ENCODE measurements around the gene GGTLC2. TPM values are rescaled to one million over a fixed set of nuclear protein-coding genes. Genes with fewer than 3 reads are reported as not detected.
"Not testable (repeated sequence)": the region's sequence is repeated elsewhere in the genome, so short reads cannot be mapped to it uniquely, and the experiment has no call there.

GGTLC2 gene
- total and polyA plus RNA-seq, 9 donors = not detected

DNA sequence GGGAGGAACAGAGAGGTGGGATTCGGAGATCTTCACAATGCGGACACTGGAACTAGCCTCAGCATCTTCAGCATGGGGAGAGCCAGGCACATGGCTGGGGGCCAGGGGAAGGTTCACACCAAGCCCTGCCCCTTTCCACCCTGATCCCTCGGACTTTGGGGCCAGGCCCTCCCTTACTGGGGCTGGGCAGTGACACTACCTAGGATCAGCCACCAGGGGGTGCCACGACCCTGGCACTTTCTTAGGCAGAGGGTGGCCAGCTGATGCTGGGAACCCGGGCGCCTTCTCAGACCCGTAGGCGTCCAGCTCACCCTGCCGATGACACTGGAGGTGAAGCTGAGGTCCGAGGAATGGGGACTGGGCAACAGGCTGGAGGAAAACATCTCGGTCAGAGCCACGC is 3.5 kb downstream of the GGTLC2 start:
- WGBS, 3 donors = 17 to 23% (median 22%) methylated on average over 6 to 12 of the region's 12 CpGs
- H3K36me3 ChIP-seq; H3K27me3 ChIP-seq; H3K4me1 ChIP-seq (ENCODE audit: insufficient read depth); H3K9me3 ChIP-seq; H3K27ac ChIP-seq; intact Hi-C loops (cut with DNase I); H3K4me3 ChIP-seq: not testable (repeated sequence)
- peak in 2 of 3 donors; percentile 31 to 62 for TF ChIP-seq CTCF (IDR thresholded peaks at IDR 0.05)
- peak in 2 of 5 donors; percentile 30 to 45 for DNase-seq

GRCh38 chr22:22648863-22649536 is 4.6 kb downstream of the GGTLC2 start:
- H3K27me3 ChIP-seq; H3K4me3 ChIP-seq; intact Hi-C loops (cut with DNase I); H3K36me3 ChIP-seq; DNase-seq; H3K9me3 ChIP-seq; H3K27ac ChIP-seq; H3K4me1 ChIP-seq (ENCODE audit: insufficient read depth): not testable (repeated sequence)
- WGBS, 3 donors = 88 to 94% (median 91%) methylated on average over 7 to 9 of the region's 9 CpGs

- intact Hi-C loops (cut with DNase I); H3K9me3 ChIP-seq; H3K27ac ChIP-seq; DNase-seq; H3K36me3 ChIP-seq; H3K27me3 ChIP-seq; H3K4me3 ChIP-seq; H3K4me1 ChIP-seq (ENCODE audit: insufficient read depth): not testable (repeated sequence)
- WGBS, 3 donors = 55 to 70% (median 56%) methylated on average over 2 to 7 of the region's 8 CpGs
These were observed 5.3 kb downstream of the GGTLC2 start for GRCh38 chr22:22649761-22650160.

GRCh38 chr22:22650398-22650797 is 6.0 kb downstream of the GGTLC2 start:
- H3K9me3 ChIP-seq; intact Hi-C loops (cut with DNase I); H3K36me3 ChIP-seq; H3K27me3 ChIP-seq; DNase-seq; H3K4me1 ChIP-seq (ENCODE audit: insufficient read depth); H3K27ac ChIP-seq; H3K4me3 ChIP-seq: not testable (repeated sequence)
- 6% methylated on average over 6 of the region's 9 CpGs; no CpG with 5 or more reads in 2 of the 3 donors for WGBS, 3 donors

DNA sequence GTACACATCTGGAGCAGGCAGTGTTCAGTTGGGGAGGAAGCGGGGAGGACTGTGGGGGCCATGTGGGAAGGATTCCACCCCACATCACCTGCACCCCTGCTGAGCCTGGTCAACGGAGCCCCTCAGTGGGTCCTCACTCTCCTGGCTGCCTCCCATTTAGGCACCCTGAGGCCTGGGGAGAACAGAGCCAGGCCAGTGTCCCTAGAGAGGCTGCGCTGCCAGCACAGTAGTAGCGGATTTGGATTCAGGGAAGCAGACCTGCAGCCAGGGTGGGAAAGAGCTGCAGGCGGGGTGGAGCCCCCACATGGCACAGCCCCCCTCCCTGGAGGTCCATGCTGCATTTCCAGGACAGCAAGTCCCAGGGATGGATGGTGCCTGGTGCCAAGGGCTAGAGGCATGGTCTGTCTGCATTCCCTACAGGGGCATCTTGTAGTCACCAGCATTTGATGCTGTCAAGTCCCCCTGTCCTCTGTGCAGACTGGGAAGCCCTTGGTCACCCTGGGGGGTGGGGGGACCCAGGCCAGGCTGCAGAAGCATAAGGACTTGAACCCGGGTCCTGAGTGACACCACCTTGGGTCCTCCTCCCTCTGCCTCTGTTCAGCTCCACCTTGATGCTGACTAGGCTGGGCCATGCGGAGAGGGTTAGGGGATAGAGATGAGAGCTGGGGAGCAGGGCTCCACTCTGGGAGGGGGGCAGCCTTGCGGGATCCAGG is 6.5 kb downstream of the GGTLC2 start:
- H3K36me3 ChIP-seq; H3K9me3 ChIP-seq; DNase-seq; H3K27me3 ChIP-seq; H3K27ac ChIP-seq; H3K4me1 ChIP-seq (ENCODE audit: insufficient read depth); H3K4me3 ChIP-seq; intact Hi-C loops (cut with DNase I): not testable (repeated sequence)
- 29 to 40% (median 29%) methylated on average over 3 to 7 of the region's 8 CpGs for WGBS, 3 donors

DNA sequence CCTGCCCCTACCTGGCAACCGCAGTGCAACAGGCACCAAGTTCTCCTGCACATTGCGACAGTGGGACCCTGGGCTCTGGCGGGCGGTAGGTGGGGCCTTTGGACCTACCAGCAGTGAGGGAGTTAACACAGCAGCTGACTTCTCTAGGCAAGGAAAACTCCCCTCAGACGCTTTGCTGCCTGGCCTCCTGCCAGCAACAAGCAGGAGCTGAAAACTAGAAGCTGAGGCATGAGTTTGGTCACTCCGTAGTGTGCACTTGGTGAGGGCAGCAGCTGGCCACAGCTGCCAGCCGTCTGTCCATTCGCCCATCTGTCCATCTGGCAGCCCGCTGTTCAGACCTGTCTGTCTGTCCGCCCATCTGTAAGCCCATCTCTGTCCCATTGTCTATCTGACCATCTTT is 7.2 kb downstream of the GGTLC2 start:
- H3K4me1 ChIP-seq (ENCODE audit: insufficient read depth) = not testable (repeated sequence)

DNA sequence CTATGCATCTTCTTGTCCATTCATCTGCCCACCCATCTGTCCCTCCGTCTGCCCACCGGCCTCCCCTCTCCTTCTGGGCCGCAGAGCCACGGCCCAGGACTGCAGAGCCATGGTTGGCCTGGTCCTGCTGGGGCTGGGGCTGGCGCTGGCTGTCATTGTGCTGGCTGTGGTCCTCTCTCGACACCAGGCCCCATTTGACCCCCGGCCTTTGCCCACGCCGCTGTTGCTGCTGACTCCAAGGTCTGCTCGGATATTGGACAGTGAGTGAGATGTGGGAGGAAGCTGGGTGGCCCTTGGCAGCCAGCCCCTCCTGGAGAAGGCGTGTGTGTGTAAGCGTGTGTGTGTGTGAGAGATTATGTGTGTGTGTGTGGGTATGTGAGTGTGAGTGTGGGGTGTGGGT is 7.7 kb downstream of the GGTLC2 start:
- WGBS, 3 donors = 2 to 15% (median 10%) methylated on average over 7 to 12 of the region's 12 CpGs
- H3K9me3 ChIP-seq; H3K36me3 ChIP-seq; H3K27ac ChIP-seq; H3K4me3 ChIP-seq; H3K27me3 ChIP-seq; H3K4me1 ChIP-seq (ENCODE audit: insufficient read depth); intact Hi-C loops (cut with DNase I): not testable (repeated sequence)
- DNase-seq = peak in 2 of 5 donors; percentile 47 to 56

More for the DNA sequence above, 7.2 kb downstream of the GGTLC2 start:
- 2 to 7% methylated on average over 3 to 9 of the region's 10 CpGs; no CpG with 5 or more reads in 1 of the 3 donors for WGBS, 3 donors
- intact Hi-C loops (cut with DNase I); H3K27ac ChIP-seq; H3K27me3 ChIP-seq; H3K36me3 ChIP-seq; H3K4me3 ChIP-seq; H3K9me3 ChIP-seq: not testable (repeated sequence)
- peak; percentile 47 to 85 (median 73) for DNase-seq

GRCh38 chr22:22652573-22652972 is 8.2 kb downstream of the GGTLC2 start:
- H3K27ac ChIP-seq; H3K36me3 ChIP-seq; intact Hi-C loops (cut with DNase I); H3K27me3 ChIP-seq; H3K4me1 ChIP-seq (ENCODE audit: insufficient read depth); H3K4me3 ChIP-seq; DNase-seq; H3K9me3 ChIP-seq: not testable (repeated sequence)
- 72 to 83% (median 78%) methylated on average over 5 to 6 of the region's 6 CpGs for WGBS, 3 donors

DNA sequence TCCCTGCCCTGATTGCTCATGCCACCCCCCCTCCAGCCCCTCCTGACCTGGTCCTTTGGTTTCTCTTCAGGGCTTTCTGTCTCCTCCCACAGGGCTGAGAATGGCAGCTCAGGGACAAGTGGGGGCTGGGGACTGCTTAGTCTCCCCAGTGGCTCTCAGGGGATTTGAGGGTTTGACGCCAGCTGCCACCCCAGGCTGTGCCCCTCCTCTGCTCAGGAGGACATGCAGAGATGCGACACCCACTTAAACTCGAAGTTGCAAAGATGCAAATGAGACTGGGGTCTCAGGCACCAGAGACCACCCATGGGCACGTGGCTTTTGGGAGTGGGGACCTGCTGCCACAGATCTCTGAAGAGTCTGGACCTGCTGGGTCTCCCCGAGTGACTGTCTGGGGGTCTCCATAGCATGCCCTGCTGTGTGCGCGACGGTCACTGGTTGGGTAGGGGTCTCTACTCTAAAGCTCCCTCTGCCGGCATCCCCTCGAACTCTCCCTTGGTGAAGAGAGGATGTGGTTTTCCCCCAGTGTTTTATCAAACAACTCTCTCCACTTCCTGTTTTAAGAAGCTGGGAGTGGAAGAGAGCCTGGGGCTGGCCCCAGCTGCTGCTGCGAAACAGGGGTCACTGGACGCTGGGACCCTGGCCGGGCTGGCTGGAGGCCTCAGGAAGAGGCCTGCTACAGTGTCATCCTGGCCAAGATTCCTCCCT is 9.4 kb downstream of the GGTLC2 start:
- H3K27me3 ChIP-seq; H3K4me3 ChIP-seq; intact Hi-C loops (cut with DNase I); H3K4me1 ChIP-seq (ENCODE audit: insufficient read depth); H3K36me3 ChIP-seq; H3K9me3 ChIP-seq; DNase-seq; H3K27ac ChIP-seq: not testable (repeated sequence)
- 19 to 45% (median 20%) methylated on average over 2 to 9 of the region's 13 CpGs for WGBS, 3 donors

All from ovary (tissue), 9 donors.